Measurements from ENCODE around the gene CROCC2. TPM values are rescaled to one million over a fixed set of nuclear protein-coding genes. Genes with fewer than 3 reads are reported as not detected.

CROCC2 gene
- total RNA-seq, 4 donors from 2014 or later, result 0.07 TPM; not detected in 3

DNA sequence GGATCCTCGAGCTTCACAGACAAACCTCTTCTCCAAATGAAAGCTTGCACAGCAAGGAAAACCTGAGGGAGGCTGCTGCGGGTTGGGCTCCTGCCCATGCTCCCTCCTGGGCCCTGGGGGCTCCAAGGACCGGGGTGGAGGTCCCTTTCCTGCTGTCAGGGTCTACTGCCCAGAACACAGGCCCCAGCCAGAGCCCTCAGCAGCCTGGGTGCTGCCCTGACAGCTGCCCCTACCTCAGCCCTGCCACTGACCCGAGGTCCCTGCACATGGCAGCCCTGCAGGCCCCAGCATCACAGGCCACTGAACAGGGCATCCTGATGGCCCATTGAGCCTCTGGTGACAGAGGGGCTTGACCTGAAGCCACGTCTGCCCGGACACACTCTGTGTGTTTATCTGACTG, 41.0 kb downstream of the CROCC2 start:
- TF ChIP-seq, protein P1, sequence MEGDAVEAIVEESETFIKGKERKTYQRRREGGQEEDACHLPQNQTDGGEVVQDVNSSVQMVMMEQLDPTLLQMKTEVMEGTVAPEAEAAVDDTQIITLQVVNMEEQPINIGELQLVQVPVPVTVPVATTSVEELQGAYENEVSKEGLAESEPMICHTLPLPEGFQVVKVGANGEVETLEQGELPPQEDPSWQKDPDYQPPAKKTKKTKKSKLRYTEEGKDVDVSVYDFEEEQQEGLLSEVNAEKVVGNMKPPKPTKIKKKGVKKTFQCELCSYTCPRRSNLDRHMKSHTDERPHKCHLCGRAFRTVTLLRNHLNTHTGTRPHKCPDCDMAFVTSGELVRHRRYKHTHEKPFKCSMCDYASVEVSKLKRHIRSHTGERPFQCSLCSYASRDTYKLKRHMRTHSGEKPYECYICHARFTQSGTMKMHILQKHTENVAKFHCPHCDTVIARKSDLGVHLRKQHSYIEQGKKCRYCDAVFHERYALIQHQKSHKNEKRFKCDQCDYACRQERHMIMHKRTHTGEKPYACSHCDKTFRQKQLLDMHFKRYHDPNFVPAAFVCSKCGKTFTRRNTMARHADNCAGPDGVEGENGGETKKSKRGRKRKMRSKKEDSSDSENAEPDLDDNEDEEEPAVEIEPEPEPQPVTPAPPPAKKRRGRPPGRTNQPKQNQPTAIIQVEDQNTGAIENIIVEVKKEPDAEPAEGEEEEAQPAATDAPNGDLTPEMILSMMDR (IDR thresholded peaks at IDR 0.05 in 4 of 5, conservative IDR thresholded peaks at IDR 0.05 in 1 of 5), result no peak
- TF ChIP-seq POLR2A (IDR thresholded peaks at IDR 0.05), result no peak
- Histone ChIP-seq H3K4me3 (no peak overlapping the region), H3K27me3 (no peaks in the 10 kb centered on the region), H3K27ac (no peak overlapping the region), H3K9me3 (no peaks in the 10 kb centered on the region), H3K4me1 (no peaks in the 10 kb centered on the region), H3K36me3 (no peaks in the 10 kb centered on the region)
- intact Hi-C loops (cut with DNase I; ENCODE audit: low total_unique reads), result no loop called here
- ATAC-seq (no peak), DNase-seq (peak in 1 of 2 donors; percentile 1)
- in situ Hi-C loops (cut with MboI; ENCODE audit: low sequenced_read_pairs in 4 of 4), result no loop called here

GRCh38 chr2:240947607-240948006, 41.5 kb downstream of the CROCC2 start:
- intact Hi-C loops (cut with DNase I; ENCODE audit: low total_unique reads), result no loop called here
- in situ Hi-C loops (cut with MboI; ENCODE audit: low sequenced_read_pairs in 4 of 4), result no loop called here
- no peaks in the 10 kb centered on the region for H3K9me3 ChIP-seq
- no peak for ATAC-seq
- no peaks in the 10 kb centered on the region for H3K27me3 ChIP-seq
- H3K36me3 ChIP-seq, result no peaks in the 10 kb centered on the region
- DNase-seq, result peak in 1 of 2 donors; percentile 1
- no peak overlapping the region for H3K27ac ChIP-seq
- H3K4me1 ChIP-seq, result no peaks in the 10 kb centered on the region
- H3K4me3 ChIP-seq, result no peak overlapping the region
- TF ChIP-seq, protein P1 (IDR thresholded peaks at IDR 0.05 in 4 of 5, conservative IDR thresholded peaks at IDR 0.05 in 1 of 5), result no peak
- TF ChIP-seq POLR2A (IDR thresholded peaks at IDR 0.05), result no peak

- no peaks in the 10 kb centered on the region for H3K36me3 ChIP-seq
- H3K4me3 ChIP-seq, result no peak overlapping the region
- no peaks in the 10 kb centered on the region for H3K4me1 ChIP-seq
- in situ Hi-C loops (cut with MboI; ENCODE audit: low sequenced_read_pairs in 4 of 4), result no loop called here
- H3K27ac ChIP-seq, result no peak overlapping the region
- DNase-seq, result peak in 1 of 2 donors; percentile 0
- H3K9me3 ChIP-seq, result no peaks in the 10 kb centered on the region
- H3K27me3 ChIP-seq, result no peaks in the 10 kb centered on the region
- intact Hi-C loops (cut with DNase I; ENCODE audit: low total_unique reads), result no loop called here
- no peak for ATAC-seq
- TF ChIP-seq, protein P1 (IDR thresholded peaks at IDR 0.05 in 4 of 5, conservative IDR thresholded peaks at IDR 0.05 in 1 of 5), result no peak
- no peak for TF ChIP-seq POLR2A (IDR thresholded peaks at IDR 0.05)
Observed at GRCh38 chr2:240948086-240948485, 42.0 kb downstream of the CROCC2 start.

DNA sequence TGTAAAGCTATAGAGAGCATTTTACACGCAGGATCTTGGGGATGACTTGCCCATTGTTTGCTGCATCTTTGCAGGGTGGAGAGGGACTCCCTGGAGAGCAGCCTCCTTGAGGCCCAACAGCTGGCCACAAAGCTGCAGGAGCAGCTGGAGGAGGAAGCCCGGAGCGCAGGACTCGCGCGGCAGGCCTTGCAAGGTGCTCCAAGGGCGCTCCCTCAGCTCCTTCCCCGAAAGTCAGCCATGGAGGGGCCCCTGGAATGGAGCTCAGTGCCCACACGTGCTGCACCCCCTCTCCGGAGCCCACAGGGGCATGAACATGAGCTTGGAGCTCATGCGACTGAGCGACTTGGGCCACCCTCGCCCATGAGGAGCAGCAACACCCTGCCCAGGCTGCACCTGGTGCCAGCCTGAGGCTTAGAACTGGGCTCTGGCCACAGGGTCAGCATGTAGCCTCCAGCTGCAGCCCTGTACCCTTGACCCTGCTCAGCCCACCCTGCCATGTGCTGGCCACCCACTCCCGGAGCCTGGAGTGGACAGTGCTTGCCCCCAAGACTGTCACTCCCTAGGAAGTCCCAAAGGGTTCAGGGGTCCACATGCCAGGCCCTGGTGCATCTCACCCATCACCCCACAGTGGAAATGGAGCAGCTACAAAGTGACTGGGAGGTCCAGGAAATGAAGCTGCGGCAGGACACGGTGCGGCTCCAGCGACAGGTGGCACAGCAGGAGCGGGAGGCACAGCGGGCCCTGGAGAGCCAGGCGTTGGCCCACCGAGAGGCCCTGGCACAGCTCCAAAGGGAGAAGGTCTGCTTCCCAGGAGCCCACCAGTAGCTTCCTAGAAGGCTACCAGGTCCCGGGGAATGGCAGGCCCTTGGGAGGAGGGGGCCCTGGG, 43.0 kb downstream of the CROCC2 start:
- peak in 1 of 2 donors; percentile 1 for DNase-seq
- no peaks in the 10 kb centered on the region for H3K27me3 ChIP-seq
- no peak overlapping the region for H3K4me3 ChIP-seq
- ATAC-seq, result no peak
- intact Hi-C loops (cut with DNase I; ENCODE audit: low total_unique reads), result no loop called here
- no peaks in the 10 kb centered on the region for H3K36me3 ChIP-seq
- H3K27ac ChIP-seq, result no peak overlapping the region
- H3K9me3 ChIP-seq, result no peaks in the 10 kb centered on the region
- in situ Hi-C loops (cut with MboI; ENCODE audit: low sequenced_read_pairs in 4 of 4), result no loop called here
- TF ChIP-seq, protein P1 (IDR thresholded peaks at IDR 0.05 in 4 of 5, conservative IDR thresholded peaks at IDR 0.05 in 1 of 5), result no peak
- TF ChIP-seq POLR2A (IDR thresholded peaks at IDR 0.05), result no peak
- no peaks in the 10 kb centered on the region for H3K4me1 ChIP-seq
